H9 (cell line): ENCODE data around the gene PIMREG. TPM values are rescaled to one million over a fixed set of nuclear protein-coding genes. Genes with fewer than 3 reads are reported as not detected.

Experiments used
- DNase-seq: peaks from one replicate; pipeline ENCODE4 v3.0.0-alpha.2; 2017
- H2AFZ ChIP-seq: one replicate; pipeline ENCODE4 v1.6.1; 2013; ENCODE audit warnings: mild to moderate bottlenecking, low read length, control low read depth, moderate library complexity
- H2AK5ac ChIP-seq: 2 replicates; pipeline ENCODE4 v1.6.1; 2013; ENCODE audit warnings: low read length, control low read depth, mixed read lengths; ENCODE audit not compliant: insufficient read length
- H2BK120ac ChIP-seq: one replicate; pipeline ENCODE4 v1.6.1; 2013; ENCODE audit warnings: low read depth, mild to moderate bottlenecking, low read length, control low read depth, inconsistent platforms; ENCODE audit not compliant: poor library complexity, severe bottlenecking
- H2BK12ac ChIP-seq: 2 replicates; pipeline ENCODE4 v1.6.1; 2013; ENCODE audit warnings: low read length, control low read depth, mixed read lengths, low read depth; ENCODE audit not compliant: insufficient read length
- H2BK15ac ChIP-seq: 2 replicates; pipeline ENCODE4 v1.6.1; 2013; ENCODE audit warnings: low read depth, low read length, control low read depth
- H2BK20ac ChIP-seq: one replicate; pipeline ENCODE4 v1.6.1; 2013; ENCODE audit warnings: low read depth, mild to moderate bottlenecking, low read length, control low read depth, inconsistent platforms; ENCODE audit not compliant: poor library complexity, severe bottlenecking
- H2BK5ac ChIP-seq: 2 replicates; pipeline ENCODE4 v1.6.1; 2013; ENCODE audit warnings: low read length, control low read depth, mixed read lengths; ENCODE audit not compliant: insufficient read length
- H3K14ac ChIP-seq: 2 replicates; pipeline ENCODE4 v1.6.1; 2013; ENCODE audit warnings: low read length, control low read depth; ENCODE audit not compliant: insufficient read depth
- H3K18ac ChIP-seq: 2 replicates; pipeline ENCODE4 v1.6.1; 2013; ENCODE audit warnings: low read depth, mild to moderate bottlenecking, mixed read lengths, low read length, control low read depth; ENCODE audit not compliant: insufficient read length
- H3K23ac ChIP-seq: 2 replicates; pipeline ENCODE4 v1.6.1; 2013; ENCODE audit warnings: low read length, control low read depth, mixed read lengths, low read depth; ENCODE audit not compliant: insufficient read length
- H3K23me2 ChIP-seq: 2 replicates; pipeline ENCODE4 v1.6.1; 2013; ENCODE audit warnings: low read depth, mild to moderate bottlenecking, mixed read lengths, low read length, control low read depth; ENCODE audit not compliant: insufficient read length, poor library complexity, severe bottlenecking
- H3K27ac ChIP-seq: 2 replicates; pipeline ENCODE4 v1.5.1; 2013; ENCODE audit warnings: low read length, control low read depth, mixed read lengths, low read depth; ENCODE audit not compliant: insufficient read length
- H3K27me3 ChIP-seq: 2 replicates; pipeline ENCODE4 v1.6.1; 2013; ENCODE audit warnings: low read length, control low read depth, inconsistent platforms; ENCODE audit not compliant: insufficient read depth
- H3K4ac ChIP-seq: 2 replicates; pipeline ENCODE4 v1.6.1; 2013; ENCODE audit warnings: low read depth, mild to moderate bottlenecking, control low read depth, inconsistent platforms, low read length, moderate library complexity
- H3K4me1 ChIP-seq: 2 replicates; pipeline ENCODE4 v1.6.1; 2013; ENCODE audit warnings: low read length, control low read depth, inconsistent platforms; ENCODE audit not compliant: insufficient read depth
- H3K4me2 ChIP-seq: 2 replicates; pipeline ENCODE4 v1.6.1; 2013; ENCODE audit warnings: low read length, control low read depth, mixed read lengths; ENCODE audit not compliant: insufficient read length, insufficient read depth
- H3K56ac ChIP-seq: 2 replicates; pipeline ENCODE4 v1.6.1; 2013; ENCODE audit warnings: low read depth, mild to moderate bottlenecking, mixed read lengths, low read length, control low read depth; ENCODE audit not compliant: insufficient read length
- H3K79me1 ChIP-seq: 2 replicates; pipeline ENCODE4 v1.6.1; 2013; ENCODE audit warnings: low read depth, mild to moderate bottlenecking, moderate library complexity, low read length, control low read depth, inconsistent platforms; ENCODE audit not compliant: insufficient read depth, poor library complexity, severe bottlenecking
- H3K79me2 ChIP-seq: 2 replicates; pipeline ENCODE4 v1.6.1; 2013; ENCODE audit warnings: low read length, control low read depth, inconsistent platforms; ENCODE audit not compliant: insufficient read depth
- H3K9ac ChIP-seq: 2 replicates; pipeline ENCODE4 v1.6.1; 2013; ENCODE audit warnings: low read length, control low read depth, mixed read lengths; ENCODE audit not compliant: insufficient read length; ENCODE audit errors: extremely low read depth
- H3K9me3 ChIP-seq: one replicate; pipeline ENCODE4 v1.6.1; 2013; ENCODE audit warnings: low read depth, low read length, inconsistent platforms; ENCODE audit not compliant: control insufficient read depth
- H3T11ph ChIP-seq: one replicate; pipeline ENCODE4 v1.6.1; 2013; ENCODE audit warnings: mild to moderate bottlenecking, low read length, control low read depth, inconsistent platforms
- H4K20me1 ChIP-seq: one replicate; pipeline ENCODE4 v1.6.1; 2013; ENCODE audit not compliant: control insufficient read depth, insufficient read length, insufficient read depth
- H4K5ac ChIP-seq: 2 replicates; pipeline ENCODE4 v1.6.1; 2013; ENCODE audit warnings: low read depth, mild to moderate bottlenecking, mixed read lengths, low read length, control low read depth; ENCODE audit not compliant: insufficient read length
- H4K8ac ChIP-seq: replicated peaks from 2 replicates; pipeline ENCODE4 v1.6.1; 2013; ENCODE audit warnings: low read length, control low read depth, mixed read lengths, low read depth; ENCODE audit not compliant: insufficient read length
- H4K91ac ChIP-seq: 2 replicates; pipeline ENCODE4 v1.6.1; 2013; ENCODE audit warnings: low read depth, mild to moderate bottlenecking, moderate library complexity, mixed read lengths, low read length, control low read depth; ENCODE audit not compliant: insufficient read length
- H3K27ac Mint-ChIP-seq, 3 experiments: 2 replicates in 2 of 3; 3 replicates in 1 of 3; pipeline ENCODE4 v1.8.0; 2020 to 2021; ENCODE audit warnings: mixed read lengths in 3 of 3, mild to moderate bottlenecking in 1 of 3, moderate library complexity in 1 of 3
- H3K27me3 Mint-ChIP-seq: 2 replicates; pipeline ENCODE4 v1.8.0; 2021; ENCODE audit warnings: low read depth, mild to moderate bottlenecking, moderate library complexity, mixed read lengths
- H3K36me3 Mint-ChIP-seq, 3 experiments: 2 replicates in 2 of 3; 3 replicates in 1 of 3; pipeline ENCODE4 v1.8.0; 2020 to 2021; ENCODE audit warnings: low read depth in 3 of 3, mixed read lengths in 3 of 3; ENCODE audit not compliant: insufficient read depth in 1 of 3
- H3K4me1 Mint-ChIP-seq, 2 experiments: 2 replicates each; pipeline ENCODE4 v1.8.0; 2020; ENCODE audit warnings: mixed read lengths in 2 of 2
- H3K4me3 Mint-ChIP-seq, 2 experiments: 2 replicates in 1 of 2; 3 replicates in 1 of 2; pipeline ENCODE4 v1.8.0; 2020 to 2021; ENCODE audit warnings: mild to moderate bottlenecking in 2 of 2, mixed read lengths in 2 of 2, moderate library complexity in 1 of 2
- H3K9me3 Mint-ChIP-seq, 2 experiments: 2 replicates in 1 of 2; 3 replicates in 1 of 2; pipeline ENCODE4 v1.8.0; 2020; ENCODE audit warnings: mild to moderate bottlenecking in 2 of 2, mixed read lengths in 2 of 2, moderate library complexity in 1 of 2
- CTCF ChIP-seq: fragments of 200-600 bp; sonication (generic); conservative IDR thresholded peaks from 3 replicates; pipeline ENCODE4 v1.8.0; 2021; ENCODE audit warnings: antibody characterized with exemption, mild to moderate bottlenecking
- WGBS: extraction: QIAGEN DNeasy Blood & Tissue Kit; methylation state at CpG from one replicate; pipeline ENCODE4 v1.1.7; 2013; ENCODE audit warnings: missing lambda C conversion rate, low lambda C conversion rate, mixed read lengths; ENCODE audit not compliant: insufficient read length; ENCODE audit errors: extremely low coverage; 5-methylcytosine and 5-hydroxymethylcytosine counted together
- total RNA-seq: library from RNA; stranded (reverse); gene quantifications from 2 replicates; pipeline ENCODE4 v1.2.1, GENCODE V29; 2021

PIMREG gene
- total RNA-seq, 1 experiment from 2014 or later: 91.6 TPM

DNA sequence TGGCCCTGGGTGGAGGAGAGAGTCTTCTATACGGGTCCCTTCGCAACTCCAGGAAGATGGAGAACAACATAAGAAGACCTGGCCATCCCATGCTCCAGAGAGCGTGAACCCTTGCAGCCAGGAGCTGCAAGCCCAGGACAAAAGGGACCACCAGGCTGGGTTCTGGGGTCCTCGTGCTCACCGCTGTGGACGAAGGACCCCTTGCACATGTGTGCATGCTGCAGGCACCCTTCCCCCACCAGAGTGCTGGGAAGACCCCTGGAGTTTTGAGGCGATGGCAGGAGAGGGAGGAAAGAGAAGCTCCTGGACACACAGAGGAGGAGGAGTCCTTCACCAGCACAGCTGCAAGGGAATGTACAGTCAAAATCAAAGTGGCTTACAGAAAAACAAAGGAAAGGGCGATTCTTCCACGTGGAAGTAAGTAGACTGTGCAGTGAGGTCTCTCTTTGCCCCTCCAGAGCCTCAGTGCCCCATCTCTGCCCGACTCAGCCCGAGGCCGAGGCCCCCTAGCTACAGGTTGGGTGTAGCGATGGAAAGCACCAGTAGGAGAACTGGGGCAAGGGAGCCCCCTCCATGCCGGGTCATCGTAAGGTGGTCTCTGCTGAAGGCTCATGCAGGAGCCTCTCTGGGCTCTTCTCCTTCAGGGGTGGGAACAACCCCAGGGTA is 51.3 kb downstream of the PIMREG start:
- TF ChIP-seq CTCF: peak; percentile 64

More for the DNA sequence above, 51.3 kb downstream of the PIMREG start:
- peak; percentile 37 for DNase-seq
- Histone ChIP-seq H4K20me1 (no peaks in the 10 kb centered on the region), H3K56ac (no peak overlapping the region), H3T11ph (no peak overlapping the region), H4K91ac (no peak overlapping the region), H3K18ac (no peak overlapping the region), H2BK15ac (no peak overlapping the region), H2AK5ac (no peak overlapping the region), H3K27ac (no peak overlapping the region), H2BK5ac (no peak overlapping the region), H3K27me3 (no peaks in the 10 kb centered on the region), H3K14ac (no peak overlapping the region), H2BK12ac (no peak overlapping the region), H3K79me1 (no peaks in the 10 kb centered on the region), H4K5ac (no peak overlapping the region), H3K9ac (no peak overlapping the region), H3K9me3 (no peaks in the 10 kb centered on the region), H3K23me2 (peaks cover 3% of the 10 kb centered on the region), H4K8ac (no peak overlapping the region), H3K79me2 (no peaks in the 10 kb centered on the region), H3K4me1 (peaks cover 8% of the 10 kb centered on the region; the same call in 1 of the 2 replicates), H3K4me2 (peak overlapping the region; percentile 28), H2AFZ (no peak overlapping the region), H3K4ac (no peak overlapping the region), H3K23ac (no peak overlapping the region), H2BK120ac (no peak overlapping the region), H2BK20ac (no peak overlapping the region)
- no peaks in the 10 kb centered on the region for H3K36me3 Mint-ChIP-seq
- H3K27ac Mint-ChIP-seq: peak overlapping the region; percentile 70 to 96 (median 92)
- peaks cover 7% of the 10 kb centered on the region for H3K27me3 Mint-ChIP-seq
- H3K4me1 Mint-ChIP-seq: peaks cover 57% of the 10 kb centered on the region in 2 experiments
- WGBS: no CpG with 5 or more reads among the region's 15 CpGs
- no peaks in the 10 kb centered on the region; a peak in 2 of 5 replicates for H3K9me3 Mint-ChIP-seq
- H3K4me3 Mint-ChIP-seq: peak overlapping the region; percentile 59 to 72
